ENCODE data around the gene GPRIN3. TPM values are rescaled to one million over a fixed set of nuclear protein-coding genes. Genes with fewer than 3 reads are reported as not detected.

Gene GPRIN3
- total and polyA plus RNA-seq, 2 donors (not counting 3 experiments of a cell fraction or from before 2014, with no cell fraction given): 0.17 to 2.2 TPM

- intact Hi-C loops (cut with micrococcal nuclease): no loop called here
- no peak overlapping the region for H3K27ac ChIP-seq (ENCODE audit: insufficient read depth, low read depth, low read length)
- H3K27me3 ChIP-seq (ENCODE audit: control insufficient read depth in 2 of 2, insufficient read depth in 2 of 2, low read length in 2 of 2): peaks cover 0 to 1% of the 10 kb centered on the region in 2 experiments
- no peaks in the 10 kb centered on the region for H3K36me3 ChIP-seq (ENCODE audit: control insufficient read depth in 2 of 2, extremely low read depth in 1 of 2, insufficient read depth in 2 of 2, low read length in 2 of 2)
- ChIA-PET CTCF (interaction anchor here (0.8 kb wide), 1 partner anchor 30 kb away, joined by 4 read pairs; no protein-coding TSS in a partner anchor), POLR2A (no interaction called here)
- no peaks in the 10 kb centered on the region for H3K9me3 ChIP-seq (replicated peaks; ENCODE audit: control insufficient read depth, insufficient read depth, low read length)
- dilution Hi-C loops (cut with MboI; ENCODE audit: extremely low pct_ligation_motif_present, low sequenced_read_pairs): no loop called here
- no peak overlapping the region for H2AFZ ChIP-seq (ENCODE audit: low read depth, low read length)
- no peak overlapping the region for H3K4me2 ChIP-seq (ENCODE audit: insufficient read depth, low read length)
- TF ChIP-seq, protein P1, sequence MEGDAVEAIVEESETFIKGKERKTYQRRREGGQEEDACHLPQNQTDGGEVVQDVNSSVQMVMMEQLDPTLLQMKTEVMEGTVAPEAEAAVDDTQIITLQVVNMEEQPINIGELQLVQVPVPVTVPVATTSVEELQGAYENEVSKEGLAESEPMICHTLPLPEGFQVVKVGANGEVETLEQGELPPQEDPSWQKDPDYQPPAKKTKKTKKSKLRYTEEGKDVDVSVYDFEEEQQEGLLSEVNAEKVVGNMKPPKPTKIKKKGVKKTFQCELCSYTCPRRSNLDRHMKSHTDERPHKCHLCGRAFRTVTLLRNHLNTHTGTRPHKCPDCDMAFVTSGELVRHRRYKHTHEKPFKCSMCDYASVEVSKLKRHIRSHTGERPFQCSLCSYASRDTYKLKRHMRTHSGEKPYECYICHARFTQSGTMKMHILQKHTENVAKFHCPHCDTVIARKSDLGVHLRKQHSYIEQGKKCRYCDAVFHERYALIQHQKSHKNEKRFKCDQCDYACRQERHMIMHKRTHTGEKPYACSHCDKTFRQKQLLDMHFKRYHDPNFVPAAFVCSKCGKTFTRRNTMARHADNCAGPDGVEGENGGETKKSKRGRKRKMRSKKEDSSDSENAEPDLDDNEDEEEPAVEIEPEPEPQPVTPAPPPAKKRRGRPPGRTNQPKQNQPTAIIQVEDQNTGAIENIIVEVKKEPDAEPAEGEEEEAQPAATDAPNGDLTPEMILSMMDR (IDR thresholded peaks at IDR 0.05; ENCODE audit: extremely low read depth in 1 of 2, insufficient read depth in 1 of 2, low read depth in 1 of 2, low read length in 2 of 2): no peak
- TF ChIP-seq JUN (IDR thresholded peaks at IDR 0.05; ENCODE audit: borderline replicate concordance, insufficient read depth, insufficient read length, low read depth): no peak
- no peak for TF ChIP-seq FOS (IDR thresholded peaks at IDR 0.05; ENCODE audit: borderline replicate concordance, insufficient read depth, low read length)
- TF ChIP-seq MYC (IDR thresholded peaks at IDR 0.05; ENCODE audit: low read depth, low read length): no peak
- TF ChIP-seq POLR2AphosphoS5 (IDR thresholded peaks at IDR 0.05; ENCODE audit: insufficient read depth, low read depth, low read length): no peak
- TF ChIP-seq POLR2A (IDR thresholded peaks at IDR 0.05; ENCODE audit: low read depth, low read length): no peak
- TF ChIP-seq MAX (IDR thresholded peaks at IDR 0.05; ENCODE audit: insufficient read depth, insufficient read length): no peak
- TF ChIP-seq EZH2 (IDR thresholded peaks at IDR 0.05; ENCODE audit: borderline replicate concordance, low read depth, low read length, severe bottlenecking): no peak
- TF ChIP-seq GATA2 (IDR thresholded peaks at IDR 0.05; ENCODE audit: insufficient read depth, insufficient read length, low read depth, low read length): no peak
- no peak for DNase-seq (ENCODE audit: low read depth, low spot score)
- peak; percentile 18 for FAIRE-seq
- no peak overlapping the region for H3K9ac ChIP-seq (replicated peaks; ENCODE audit: extremely low read depth, insufficient read depth, low read length)
- H3K9me1 ChIP-seq (replicated peaks; ENCODE audit: control insufficient read depth, extremely low read depth, insufficient read depth, low read length): no peaks in the 10 kb centered on the region
- no peak overlapping the region for H3K4me3 ChIP-seq (replicated peaks in 1 of 3; ENCODE audit: insufficient read depth in 1 of 3, low read depth in 1 of 3, low read length in 3 of 3)
- H4K20me1 ChIP-seq (replicated peaks; ENCODE audit: control insufficient read depth, extremely low read depth, insufficient read depth, low read length): no peaks in the 10 kb centered on the region
- H3K4me1 ChIP-seq (ENCODE audit: control insufficient read depth, extremely low read depth, insufficient read depth, low read length): peaks cover 3% of the 10 kb centered on the region
- no peaks in the 10 kb centered on the region for H3K79me2 ChIP-seq (ENCODE audit: control insufficient read depth, insufficient read depth, low read length)
- no TSS peak for BruUV-seq (replicated peaks)
These were observed 111.4 kb downstream of the GPRIN3 start for GRCh38 chr4:89196056-89196674.
